K562 (cell line): ENCODE measurements around the gene FREM1. TPM values are rescaled to one million over a fixed set of nuclear protein-coding genes. Genes with fewer than 3 reads are reported as not detected.

ENCODE experiments used
- ATAC-seq: fragments of 200-7000 bp; cut with Tn5 transposase; 3 replicates; pipeline ENCODE4 v1.9.1; 2020; ENCODE audit warnings: moderate library complexity
- BruUV-seq: library from RNA; stranded (reverse); fragments of 400-500 nt; replicated peaks from 2 replicates; lab custom pipeline; 2021; lab: Mats Ljungman, UMichigan
- CTCF ChIA-PET: fragments of 300-600 bp; formaldehyde crosslinking; extraction: SDS; loops from one replicate; lab custom pipeline; 2021; ENCODE audit warnings: low intra/inter-chr PET ratio; lab: Yijun Ruan, JAX
- POLR2A ChIA-PET: fragments of 300-600, 350-650 bp; sonication (Branson Sonifier 250); formaldehyde crosslinking; extraction: SDS; loops from one replicate; lab custom pipeline; 2021; ENCODE audit warnings: antibody characterized with exemption, inconsistent platforms; lab: Yijun Ruan, JAX
- DNase-seq, 4 experiments: peaks; one replicate each; pipeline versions ENCODE4 v3.0.0 to v3.0.0-alpha.2; 2011 to 2018; ENCODE audit warnings: low spot score in 3 of 4, mixed read lengths in 3 of 4; ENCODE audit errors: extremely low read depth in 1 of 4
- FAIRE-seq: peaks from 2 replicates; lab custom pipeline; 2011; peaks lifted over from hg19 to GRCh38; lab: Jason Lieb, UNC
- H2AFZ ChIP-seq: 2 replicates; pipeline ENCODE4 v1.6.0; 2011; ENCODE audit warnings: low read depth, low read length, control low read depth, inconsistent platforms
- H3K27ac ChIP-seq: fragments of 200-600 bp; 3 replicates; pipeline ENCODE4 v1.8.0; 2011; ENCODE audit warnings: low read depth, mild to moderate bottlenecking, control low read depth, inconsistent platforms, low read length, moderate library complexity, mixed read lengths; ENCODE audit errors: extremely low read depth
- H3K27me3 ChIP-seq, 2 experiments: fragments of 300-600 bp in 1 of 2; 2 replicates in 1 of 2; 3 replicates in 1 of 2; pipeline versions ENCODE4 v1.6.0 to v1.8.0; 2011; ENCODE audit warnings: inconsistent platforms in 2 of 2, low read length in 2 of 2, mild to moderate bottlenecking in 1 of 2, mixed read lengths in 1 of 2, moderate library complexity in 1 of 2; ENCODE audit not compliant: control insufficient read depth in 2 of 2, insufficient read depth in 2 of 2
- H3K36me3 ChIP-seq: fragments of 300-600 bp; 3 replicates; pipeline ENCODE4 v1.8.0; 2011; ENCODE audit warnings: mild to moderate bottlenecking, low read length, inconsistent platforms; ENCODE audit not compliant: control insufficient read depth, insufficient read depth
- H3K4me1 ChIP-seq, 2 experiments: fragments of 200-600 bp in 1 of 2; replicated peaks in 1 of 2; 2 replicates in 1 of 2; 3 replicates in 1 of 2; pipeline versions ENCODE4 v1.5.1 to v1.8.0; 2011; ENCODE audit warnings: inconsistent platforms in 2 of 2, low read length in 2 of 2, mild to moderate bottlenecking in 1 of 2, mixed read lengths in 1 of 2, moderate library complexity in 1 of 2; ENCODE audit not compliant: control insufficient read depth in 2 of 2, insufficient read depth in 2 of 2
- H3K4me2 ChIP-seq: 2 replicates; pipeline ENCODE4 v1.6.1; 2011; ENCODE audit warnings: low read length, control low read depth, inconsistent platforms, mixed read lengths; ENCODE audit not compliant: insufficient read depth
- H3K4me3 ChIP-seq: fragments of 200-600 bp; sonication (generic), shearing (Covaris generic); 2 replicates; pipeline ENCODE4 v1.5.1; 2016; ENCODE audit warnings: control low read depth, inconsistent platforms
- H3K79me2 ChIP-seq: fragments of 200-600 bp; 3 replicates; pipeline ENCODE4 v1.8.0; 2011; ENCODE audit warnings: low read length, inconsistent platforms; ENCODE audit not compliant: control insufficient read depth, insufficient read depth
- H3K9ac ChIP-seq, 2 experiments: 2 replicates each; pipeline versions ENCODE4 v1.6.0 to v1.6.1; 2011; ENCODE audit warnings: low read depth in 2 of 2, low read length in 2 of 2, control low read depth in 1 of 2, inconsistent platforms in 1 of 2, mild to moderate bottlenecking in 1 of 2, mixed read lengths in 1 of 2; ENCODE audit not compliant: insufficient read depth in 1 of 2
- H3K9me1 ChIP-seq: one replicate; pipeline ENCODE4 v1.6.0; 2011; ENCODE audit warnings: inconsistent platforms, mild to moderate bottlenecking, low read length, moderate library complexity; ENCODE audit not compliant: control insufficient read depth, insufficient read depth
- H3K9me3 ChIP-seq: replicated peaks from 2 replicates; pipeline ENCODE4 v1.5.1; 2011; ENCODE audit warnings: low read depth, low read length, inconsistent platforms; ENCODE audit not compliant: control insufficient read depth, insufficient read depth
- H4K20me1 ChIP-seq: replicated peaks from 2 replicates; pipeline ENCODE4 v1.6.1; 2011; ENCODE audit warnings: low read length, inconsistent platforms, mixed read lengths; ENCODE audit not compliant: control insufficient read depth, insufficient read depth
- AFF1 ChIP-seq, 2 experiments: fragments of 450-650 bp; IDR thresholded peaks; 2 replicates each; pipeline ENCODE4 v1.6.1; 2018; ENCODE audit warnings: mild to moderate bottlenecking in 2 of 2, low read depth in 1 of 2; ENCODE audit not compliant: partially characterized antibody in 2 of 2
- C11orf30 ChIP-seq: fragments of 450-650 bp; IDR thresholded peaks from 2 replicates; pipeline ENCODE4 v1.6.1; 2016; ENCODE audit warnings: low read depth, mild to moderate bottlenecking
- ELF1 ChIP-seq: fragments of 200-800 bp; sonication (Bioruptor generic); IDR thresholded peaks from 2 replicates; pipeline ENCODE4 v1.6.1; 2016; ENCODE audit warnings: missing genetic modification characterization, missing compliant biosample characterization
- HDAC1 ChIP-seq, 2 experiments: fragments of 450-650 bp; IDR thresholded peaks; 2 replicates each; pipeline ENCODE4 v1.6.1; 2016 to 2017; ENCODE audit warnings: inconsistent platforms in 1 of 2, mild to moderate bottlenecking in 1 of 2, moderate library complexity in 1 of 2
- MAFG ChIP-seq: fragments of 450-650 bp; conservative IDR thresholded peaks from 2 replicates; pipeline ENCODE4 v1.6.1; 2016; ENCODE audit warnings: missing genetic modification characterization, missing compliant biosample characterization
- NKRF ChIP-seq: fragments of 450-650 bp; IDR thresholded peaks from 2 replicates; pipeline ENCODE4 v1.6.1; 2016; ENCODE audit warnings: borderline replicate concordance
- NUFIP1 ChIP-seq: fragments of 450-650 bp; IDR thresholded peaks from 2 replicates; pipeline ENCODE4 v1.6.1; 2018; ENCODE audit not compliant: partially characterized antibody
- PTRF ChIP-seq: fragments of 450-650 bp; IDR thresholded peaks from 2 replicates; pipeline ENCODE4 v1.6.1; 2016; ENCODE audit warnings: mild to moderate bottlenecking, missing genetic modification characterization, missing compliant biosample characterization
- TEAD2 ChIP-seq: fragments of 450-650 bp; IDR thresholded peaks from 2 replicates; pipeline ENCODE4 v1.6.1; 2016; ENCODE audit warnings: missing genetic modification characterization, control low read depth, missing compliant biosample characterization
- ZFPM2 ChIP-seq: fragments of 250-450 bp; sonication (Bioruptor Pico); IDR thresholded peaks from 2 replicates; pipeline ENCODE4 v1.5.1; 2022; ENCODE audit warnings: mild to moderate bottlenecking
- ZNF274 ChIP-seq: IDR thresholded peaks from 2 replicates; pipeline ENCODE4 v1.6.1; 2011; ENCODE audit warnings: low read depth, mild to moderate bottlenecking, low read length, moderate library complexity, borderline replicate concordance
- ZNF431 ChIP-seq: sonication (generic); formaldehyde crosslinking; IDR thresholded peaks from 2 replicates; pipeline ENCODE4 v1.8.0; 2022; ENCODE audit warnings: mild to moderate bottlenecking, missing genetic modification reagents
- WGBS: fragments of 100-300 bp; shearing (Covaris generic); methylation state at CpG from one replicate; pipeline ENCODE4 v1.1.6; 2016; ENCODE audit warnings: low coverage, mixed read lengths; ENCODE audit not compliant: insufficient coverage; ENCODE audit errors: missing lambda C conversion rate; 5-methylcytosine and 5-hydroxymethylcytosine counted together
- in situ Hi-C: fragments of 300-500 bp; cut with MboI; formaldehyde crosslinking; loops from 4 replicates; pipeline ENCODE4 v1.15.0; 2018; ENCODE audit warnings: inconsistent platforms, mixed read lengths
- intact Hi-C: fragments of 100-400 bp; cut with micrococcal nuclease; formaldehyde crosslinking; loops from 2 replicates; pipeline ENCODE4 v1.14.2; 2022
- polyA plus RNA-seq, 8 experiments: library from polyadenylated mRNA; depleted of rRNA in 4 of 8; stranded (reverse) in 5 of 8; unstranded in 3 of 8; fragments of >200 nt; fragmentation: Nextera tagmentation in 2 of 8; fragmentation: Illumina TruSeq in 1 of 8; extraction: Ambion mirVana in 2 of 8; extraction: Trizol in 1 of 8; gene quantifications; 2 replicates each; pipeline versions ENCODE4 v1.2.1 to v1.2.3, GENCODE V29; 2011 to 2014; ENCODE audit warnings: inconsistent platforms in 1 of 8, missing spikeins in 1 of 8
- total RNA-seq, 7 experiments: library from RNA; depleted of rRNA in 6 of 7; stranded (reverse); fragments of >200 nt in 6 of 7; fragmentation: Illumina TruSeq in 2 of 7; extraction: Trizol in 2 of 7; gene quantifications; 2 replicates each; pipeline versions ENCODE4 v1.2.1 to v1.2.3, GENCODE V29; 2011 to 2021; ENCODE audit warnings: low replicate concordance in 1 of 7

The FREM1 gene
- total and polyA plus RNA-seq, 9 of the 15 experiments (the other 6 are each of a cell fraction or from before 2014, with no cell fraction given) = 0.03 to 0.24 (median 0.13) TPM; not detected in 2

- TF ChIP-seq AFF1 (IDR thresholded peaks at IDR 0.05; ENCODE audit: low read depth in 1 of 2, partially characterized antibody in 2 of 2) (no peak), ZNF274 (no peak), ELF1 (tag) (no peak), C11orf30 (peak; percentile 71), HDAC1 (IDR thresholded peaks at IDR 0.05) (no peak), MAFG (tag) (peak; percentile 66)
These were observed 177.1 kb downstream of the FREM1 start (continued) for GRCh38 chr9:14733133-14733532.

GRCh38 chr9:14731294-14731981 lies 178.8 kb downstream of the FREM1 start:
- intact Hi-C loops (no loop called here), in situ Hi-C loops (no loop called here)
- H3K4me1 ChIP-seq = no peaks in the 10 kb centered on the region
- no peaks in the 10 kb centered on the region for H4K20me1 ChIP-seq
- no peak overlapping the region for H2AFZ ChIP-seq
- H3K27me3 ChIP-seq = no peaks in the 10 kb centered on the region
- no peaks in the 10 kb centered on the region for H3K9me1 ChIP-seq
- FAIRE-seq = no peak
- no peak for ATAC-seq
- no TSS peak for BruUV-seq
- H3K4me2 ChIP-seq = no peak overlapping the region
- CTCF ChIA-PET = no interaction called here
- H3K4me3 ChIP-seq = no peak overlapping the region
- H3K79me2 ChIP-seq = no peaks in the 10 kb centered on the region
- WGBS = 0% methylated on average over 1 of the region's 1 CpG
- H3K27ac ChIP-seq = no peak overlapping the region
- no peaks in the 10 kb centered on the region for H3K9me3 ChIP-seq
- no peak overlapping the region for H3K9ac ChIP-seq
- POLR2A ChIA-PET = interaction anchor here (0.7 kb wide), 1 partner anchor 1102 kb away, joined by 3 read pairs; no protein-coding TSS in a partner anchor
- DNase-seq = no peak
- H3K36me3 ChIP-seq = no peaks in the 10 kb centered on the region
- TF ChIP-seq NKRF (no peak), PTRF (tag) (no peak), TEAD2 (no peak), ZNF431 (no peak), NUFIP1 (no peak), ZFPM2 (CRISPR knock-in tag) (no peak)
